Heart left ventricle (tissue), 13 donors: ENCODE data around the gene FETUB.

Source experiments
- CTCF ChIP-seq, 12 donors: fragments of 200-600 bp; sonication (generic) in 4 of 12; IDR thresholded peaks; one replicate each; pipeline versions ENCODE4 v1.5.0 to v1.8.0; 2018 to 2022; ENCODE audit warnings: antibody characterized with exemption in 12 of 12, mild to moderate bottlenecking in 5 of 12
- POLR2A ChIP-seq, 2 donors: fragments of 450-650 bp; IDR thresholded peaks; one replicate each; pipeline ENCODE4 v1.6.1; 2017; ENCODE audit warnings: antibody characterized with exemption in 2 of 2, mild to moderate bottlenecking in 2 of 2, moderate library complexity in 2 of 2
- donor health status: ischemic (EF 13 %, LVEDD 7.1; RV severe dilation, severe dysfunction).
- donor health status: DM: no; HTN: yes; CAD: no.
- donor health status: DM: no; HTN: no; CAD: no.
- donor health status: ischemic (EF 25% LVEDD 6.9; RV normal size, moderate dysfunction).
- donor health status: ischemic (EF 25% LVEDD 5.7; RV mildly dilated, moderate dysfunction).
- donor health status: ischemic (EF 35%, LVEDD 5.7; RV mildly dilated, moderate dysfunction).
- donor health status: nonischemic (EF 11% LVEDD 7.7; RV severe dilation, severe dysfunction).
- donor health status: DM: yes; HTN: yes; CAD: no.
- donor health status: PGD.
- donor health status: ischemic (EF 29% LVEDD 5.4; RV normal size, mild dysfunction).
- donor health status: nonischemic (EF 23%, LVEDD 6.1; RV moderate dilation, normal function).

DNA sequence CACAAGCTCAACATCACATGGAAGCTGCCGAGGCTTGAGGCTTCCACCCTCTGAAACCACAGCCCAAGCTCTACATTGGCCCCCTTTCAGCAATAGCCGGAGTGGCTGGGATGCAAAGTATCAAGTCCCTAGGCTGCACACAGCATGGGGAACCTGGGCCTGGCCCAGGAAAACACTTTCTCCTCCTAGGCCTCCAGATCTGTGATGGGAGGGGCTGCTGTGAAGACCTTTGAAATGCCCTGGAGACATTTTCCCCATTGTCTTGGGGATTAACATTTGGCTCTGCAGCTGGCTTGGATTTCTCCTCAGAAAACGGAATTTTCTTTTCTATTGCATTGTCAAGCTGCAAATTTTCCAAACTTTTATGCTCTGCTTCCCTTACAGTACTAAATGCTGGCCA is 43.8 kb downstream of the FETUB start:
- TF ChIP-seq CTCF (IDR thresholded peaks at IDR 0.05) (no peak), POLR2A (IDR thresholded peaks at IDR 0.05) (no peak)
